ENCODE measurements around the gene SYNJ2BP.
A peak's percentile ranks its signal among the peaks of the same experiment; 100 is the strongest.
"Not testable (repeated sequence)": the region's sequence is repeated elsewhere in the genome, so short reads cannot be mapped to it uniquely, and the experiment has no call there.

The SYNJ2BP gene

GRCh38 chr14:70416725-70417349 is at the start of gene SYNJ2BP:
Gene SYNJ2BP (minus strand): TSS chr14:70417090. CDS start chr14:70416963, 127 bp downstream.
- peak in 1 of 2 donors; percentile 11 for DNase-seq (ENCODE audit: low read depth in 2 of 2)

GRCh38 chr14:70454731-70455130 is 37.8 kb upstream of the SYNJ2BP start:
- DNase-seq (ENCODE audit: low read depth in 2 of 2), result no peak

- no peak for DNase-seq (ENCODE audit: low read depth in 2 of 2)
Observed at GRCh38 chr14:70451874-70452273, 35.0 kb upstream of the SYNJ2BP start, which contains the start of gene ADAM21. Gene ADAM21 (plus strand): TSS chr14:70452174. CDS start chr14:70457500, 5,326 bp downstream.

DNA sequence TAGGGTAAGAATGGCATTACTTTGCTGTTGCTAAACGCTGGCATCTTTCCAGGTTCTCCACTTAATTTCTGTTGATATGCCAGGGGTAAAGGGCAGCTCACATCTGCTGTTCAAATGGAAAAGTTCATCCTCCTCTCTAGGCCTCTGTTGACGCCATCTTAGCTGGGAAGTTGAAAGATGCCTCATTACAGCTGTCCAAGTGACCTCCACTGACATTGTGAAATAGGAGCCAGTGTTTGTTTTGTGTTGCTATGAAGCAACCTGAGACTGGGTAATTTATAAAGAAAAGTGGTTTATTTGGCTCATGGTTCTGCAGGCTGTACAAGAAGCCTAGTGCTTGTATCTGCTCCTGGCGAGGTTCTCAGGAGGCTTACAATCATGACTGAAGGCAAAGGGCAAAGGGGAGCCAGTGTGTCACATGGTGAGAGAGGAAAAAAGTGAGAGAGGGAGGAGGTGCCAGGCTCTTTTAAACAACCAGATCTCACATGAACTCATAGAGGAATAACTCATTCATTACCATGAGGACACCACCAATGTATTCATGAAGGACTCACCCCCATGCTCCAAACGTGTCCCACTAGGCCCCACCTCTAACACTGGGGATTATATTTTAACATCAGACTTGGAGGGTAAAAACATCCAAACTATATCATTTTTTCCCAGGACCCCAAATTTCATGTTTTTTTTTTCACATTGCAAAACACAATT is 31.9 kb upstream of the SYNJ2BP start:
- no peak for DNase-seq (ENCODE audit: low read depth in 2 of 2)

- DNase-seq (ENCODE audit: low read depth in 2 of 2), result no peak
Observed at GRCh38 chr14:70442750-70443149, 25.9 kb upstream of the SYNJ2BP start.

DNA sequence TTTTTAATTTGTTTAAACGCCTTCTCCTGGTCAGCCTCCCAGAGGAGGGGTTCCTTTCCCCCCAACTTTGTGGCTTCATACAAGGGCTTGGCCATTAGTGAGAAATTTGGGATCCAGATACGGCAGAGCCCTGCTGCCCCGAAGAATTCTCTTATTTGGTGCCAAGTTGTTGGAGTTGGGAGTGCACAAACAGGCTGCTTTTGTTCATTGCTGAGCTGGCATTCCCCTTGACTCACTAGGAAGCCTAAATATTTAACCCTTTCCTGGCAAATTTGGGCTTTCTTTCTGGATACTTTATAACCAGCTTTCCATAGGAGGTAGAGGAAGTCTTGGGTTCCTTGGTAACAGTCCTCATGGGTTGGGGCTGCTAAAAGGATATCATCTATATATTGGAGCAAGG is 24.8 kb upstream of the SYNJ2BP start:
- DNase-seq (ENCODE audit: low read depth in 2 of 2), result no peak

DNA sequence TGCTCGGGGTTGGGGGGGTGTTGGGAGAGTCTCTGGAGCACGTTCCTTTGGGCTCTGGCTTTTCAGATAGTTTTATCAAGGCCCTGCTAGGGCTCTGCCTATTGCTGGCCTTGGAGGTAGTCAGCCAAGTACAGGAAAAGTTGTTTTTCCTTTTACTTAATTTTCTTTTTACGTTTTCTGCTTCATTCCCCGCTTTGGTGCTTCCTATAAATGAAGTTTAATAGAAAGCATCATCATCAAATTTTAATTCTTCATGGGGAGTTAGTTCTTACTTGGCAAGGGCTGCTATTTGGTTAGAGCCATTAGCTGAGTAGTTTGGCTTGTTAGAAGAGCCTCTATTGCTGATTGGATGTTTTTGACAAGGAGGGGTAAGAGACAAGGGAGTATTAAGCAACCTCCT is 20.0 kb upstream of the SYNJ2BP start:
- no peak for DNase-seq (ENCODE audit: low read depth in 2 of 2)

DNA sequence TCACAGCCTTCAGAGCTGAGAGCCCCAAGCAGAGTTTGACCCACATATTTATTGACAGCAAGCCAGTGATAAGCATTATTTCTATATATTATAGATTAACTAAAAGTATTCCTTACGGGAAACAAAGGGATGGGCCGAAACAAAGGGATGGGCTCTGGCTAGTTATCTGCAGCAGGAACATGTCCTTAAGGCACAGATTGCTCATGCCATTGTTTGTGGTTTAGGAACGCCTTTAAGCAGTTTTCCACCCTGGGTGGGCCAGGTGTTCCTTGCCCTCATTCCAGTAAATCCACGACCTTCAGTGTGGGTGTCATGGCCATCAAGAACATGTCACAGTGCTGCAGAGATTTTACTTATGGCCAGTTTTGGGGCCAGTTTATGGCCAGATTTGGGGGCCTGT is 9.7 kb upstream of the SYNJ2BP start:
- DNase-seq (ENCODE audit: low read depth in 2 of 2), result not testable (repeated sequence)

DNA sequence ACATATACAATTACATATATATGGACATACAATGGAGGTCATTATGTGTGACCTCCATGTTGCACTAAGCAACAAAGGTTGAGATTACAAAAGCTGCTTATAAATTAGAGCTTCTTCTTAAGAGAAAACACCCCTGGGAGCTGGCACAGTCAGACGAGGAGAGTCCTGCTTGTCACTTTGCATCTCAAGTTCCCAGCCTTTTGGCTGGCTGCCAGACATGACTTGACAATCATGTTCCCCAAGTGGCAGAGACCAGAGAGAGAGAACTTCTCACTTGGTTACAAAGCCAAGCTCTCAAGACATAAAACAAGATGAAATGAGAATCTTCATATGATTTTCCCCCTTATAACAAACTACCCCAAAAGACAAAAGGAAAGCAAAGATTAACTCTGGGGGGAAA is 8.5 kb upstream of the SYNJ2BP start:
- no peak for DNase-seq (ENCODE audit: low read depth in 2 of 2)

GRCh38 chr14:70422538-70422937 is 5.6 kb upstream of the SYNJ2BP start:
- DNase-seq (ENCODE audit: low read depth in 2 of 2), result no peak

DNA sequence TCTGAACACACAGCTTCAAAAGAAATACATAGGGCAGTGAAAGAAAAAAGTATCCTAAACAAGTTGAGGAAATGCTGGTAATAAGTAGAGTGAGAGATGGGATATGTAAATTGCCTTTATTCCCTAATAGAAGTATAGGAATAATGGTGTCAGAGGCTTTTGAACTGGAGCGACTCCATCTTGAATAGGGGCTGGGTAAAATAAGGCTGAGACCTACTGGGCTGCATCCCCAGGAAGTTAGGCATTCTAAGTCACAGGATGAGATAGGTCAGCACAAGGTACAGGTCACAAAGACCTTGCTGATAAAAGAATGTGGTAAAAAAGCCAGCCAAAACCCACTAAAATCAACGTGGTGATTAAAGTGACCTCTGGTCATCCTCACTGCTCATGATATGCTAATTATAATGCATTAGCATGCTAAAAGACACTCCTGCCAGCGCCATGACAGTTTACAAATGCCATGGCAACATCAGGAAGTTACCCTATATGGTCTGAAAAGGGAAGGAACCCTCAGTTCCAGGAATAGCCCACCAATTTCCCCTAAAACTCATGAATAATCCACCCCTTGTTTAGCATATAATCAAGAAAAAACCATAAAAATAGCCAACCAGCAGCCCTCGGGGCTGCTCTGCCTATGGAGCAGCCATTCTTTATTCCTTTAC is 2.5 kb upstream of the SYNJ2BP start:
- DNase-seq (ENCODE audit: low read depth in 2 of 2), result not testable (repeated sequence)

GRCh38 chr14:70416338-70416724 is 559 bp downstream of the SYNJ2BP start:
- DNase-seq (ENCODE audit: low read depth in 2 of 2), result no peak

GRCh38 chr14:70415788-70416187 is 1.1 kb downstream of the SYNJ2BP start:
- DNase-seq (ENCODE audit: low read depth in 2 of 2), result no peak

- no peak for DNase-seq (ENCODE audit: low read depth in 2 of 2)
Observed at GRCh38 chr14:70407621-70408020, 9.3 kb downstream of the SYNJ2BP start.

DNA sequence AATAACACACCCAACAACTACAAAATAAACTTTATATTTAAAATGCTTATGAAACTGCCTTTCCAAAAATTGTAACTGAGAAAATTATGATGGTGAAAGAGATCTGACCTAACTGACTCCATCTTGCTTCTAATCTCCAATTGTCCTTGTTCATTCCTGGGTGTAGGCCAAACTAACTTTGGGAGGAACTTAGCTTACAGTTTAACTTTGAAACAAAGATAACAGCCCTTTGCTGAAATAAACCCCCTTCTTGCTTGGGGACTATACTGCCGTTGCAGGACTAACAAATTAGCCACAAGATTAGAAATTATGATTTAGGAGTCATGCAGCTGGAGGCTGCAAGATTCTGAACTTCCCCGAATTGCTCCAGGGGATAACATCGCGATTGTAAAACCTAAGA is 10.7 kb downstream of the SYNJ2BP start:
- not testable (repeated sequence) for DNase-seq (ENCODE audit: low read depth in 2 of 2)

- DNase-seq (ENCODE audit: low read depth in 2 of 2), result not testable (repeated sequence)
Observed at GRCh38 chr14:70403335-70403734, 13.6 kb downstream of the SYNJ2BP start.

DNA sequence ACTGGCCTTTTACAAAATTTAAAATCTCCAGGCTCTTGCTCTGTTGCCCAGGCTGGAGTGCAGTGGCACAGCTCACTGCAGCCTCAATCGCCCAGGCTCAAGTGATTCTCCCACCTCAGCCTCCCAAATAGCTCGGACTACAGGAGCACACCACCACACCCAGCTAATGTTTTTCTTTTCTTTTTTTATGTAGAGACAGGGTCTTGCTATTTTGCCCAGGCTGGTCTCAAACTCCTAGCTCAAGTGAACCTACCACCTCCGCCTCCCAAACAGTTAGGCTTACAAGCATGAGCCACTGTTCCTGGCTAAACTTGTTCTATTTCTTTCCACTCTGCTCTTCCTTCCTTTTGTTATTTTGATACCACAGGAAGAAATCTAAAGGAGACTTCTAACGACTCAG is 15.2 kb downstream of the SYNJ2BP start:
- DNase-seq (ENCODE audit: low read depth in 2 of 2), result no peak

DNA sequence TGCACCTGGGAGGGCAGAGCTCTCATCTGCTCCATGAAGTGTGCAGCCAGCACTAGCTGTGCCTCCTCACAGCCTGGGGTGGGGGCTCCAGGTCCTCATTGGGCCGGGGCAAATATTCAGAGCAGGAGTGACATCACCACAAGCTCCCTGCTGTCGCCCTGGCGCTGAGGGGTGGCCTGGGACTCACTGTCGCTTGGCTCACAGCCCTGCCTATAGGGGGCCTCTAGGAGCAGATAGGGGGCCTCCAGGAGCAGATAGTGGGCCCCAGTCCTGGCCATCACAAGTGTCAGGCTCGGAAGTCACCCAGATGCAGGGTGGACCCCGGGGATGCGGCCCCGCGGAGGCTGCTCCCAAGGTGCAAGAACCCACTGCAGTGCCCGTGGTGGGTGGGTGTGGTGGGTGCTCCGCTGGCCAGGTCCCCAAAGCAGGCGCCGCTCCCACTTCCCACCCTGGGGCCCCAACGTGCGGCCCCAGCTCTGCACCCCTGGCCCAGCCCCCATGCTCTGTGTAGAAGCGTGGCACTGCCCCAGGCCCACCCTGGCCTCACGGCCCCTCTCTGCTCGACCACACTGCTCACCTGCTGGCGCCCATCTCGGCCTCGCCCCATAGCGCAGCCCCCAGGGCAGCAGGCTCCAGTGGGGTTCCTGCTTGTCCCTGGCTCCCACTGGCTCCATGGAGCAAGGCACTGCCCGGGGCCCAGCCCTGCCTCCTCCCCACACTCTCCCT is 18.0 kb downstream of the SYNJ2BP start:
- no peak for DNase-seq (ENCODE audit: low read depth in 2 of 2)

DNA sequence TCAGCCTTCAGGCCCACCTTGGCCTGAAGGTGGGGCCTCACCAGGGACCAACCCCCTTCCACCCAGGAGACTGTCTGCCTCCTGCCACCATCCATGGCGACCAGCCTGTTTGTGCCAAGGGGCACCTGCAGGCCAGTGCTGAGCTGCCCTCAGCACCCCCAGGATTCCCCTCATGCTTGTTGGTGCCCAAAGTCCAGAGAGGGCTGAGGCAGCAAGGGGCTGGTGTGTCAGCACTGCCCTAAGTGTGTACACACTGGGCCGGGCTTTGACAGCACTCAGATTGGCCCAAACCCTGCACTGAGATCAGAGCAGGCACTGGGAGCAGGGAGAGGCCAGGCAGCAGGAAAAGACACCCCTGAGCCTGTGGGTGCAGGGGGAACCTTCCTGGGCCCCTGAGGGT is 18.6 kb downstream of the SYNJ2BP start:
- no peak for DNase-seq (ENCODE audit: low read depth in 2 of 2)

- no peak for DNase-seq (ENCODE audit: low read depth in 2 of 2)
Observed at GRCh38 chr14:70397746-70398145, 19.1 kb downstream of the SYNJ2BP start.

- DNase-seq (ENCODE audit: low read depth in 2 of 2), result no peak
Observed at GRCh38 chr14:70394674-70395306, 22.1 kb downstream of the SYNJ2BP start.

GRCh38 chr14:70392676-70393075 is 24.2 kb downstream of the SYNJ2BP start:
- DNase-seq (ENCODE audit: low read depth in 2 of 2), result no peak

Measured in stimulated activated CD4-positive, alpha-beta T cell treated with anti-CD3 and anti-CD28 coated beads, Interleukin-1b, Interleukin-23, amount 100 ng/mL, for 1 hour (primary cell).